GM21529 (cell line): Measurements from ENCODE around the gene RTP1.
"Not testable (repeated sequence)": the region's sequence is repeated elsewhere in the genome, so short reads cannot be mapped to it uniquely, and the experiment has no call there.

Experiments
- ATAC-seq: cut with Tn5 transposase; IDR thresholded peaks from one replicate; pipeline ENCODE4 v1.9.1; 2021; ENCODE audit not compliant: unreplicated experiment

Gene RTP1

DNA sequence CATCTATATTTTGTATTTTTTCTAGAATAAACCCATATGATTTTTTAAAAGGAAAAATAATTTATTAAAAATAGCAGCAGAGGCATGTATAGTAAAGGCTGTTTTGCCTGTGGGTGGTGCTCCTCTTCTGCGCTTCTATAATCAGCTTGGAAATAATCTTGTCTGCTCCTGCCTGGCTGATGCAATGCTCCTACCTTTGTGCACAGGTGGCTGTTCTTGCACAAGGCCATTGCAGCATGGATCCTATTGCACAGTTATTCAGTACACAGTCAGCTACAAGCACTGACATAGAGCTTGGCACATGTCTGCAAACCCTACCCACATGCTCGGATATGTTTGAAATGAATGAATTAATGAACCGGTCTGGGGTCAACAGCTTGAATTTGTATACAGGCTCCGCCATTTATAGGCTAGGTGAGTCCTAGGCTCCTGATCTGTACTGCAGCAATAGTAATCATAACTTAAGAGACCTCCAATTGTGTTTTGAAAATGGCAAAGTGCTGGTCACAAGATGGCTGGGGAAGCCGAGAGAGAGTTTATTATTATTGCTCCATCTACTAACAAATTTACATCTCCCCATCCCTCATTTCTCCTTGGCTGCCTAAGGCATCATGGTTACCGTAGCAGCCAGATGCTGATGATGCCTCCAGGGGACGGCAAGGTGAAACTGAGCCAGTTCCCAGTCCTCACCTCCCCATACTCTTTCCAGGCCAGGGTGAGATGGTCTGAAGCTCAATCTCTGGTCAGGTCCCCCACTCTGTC is 532 bp upstream of the RTP1 start:
- ATAC-seq: no peak

DNA sequence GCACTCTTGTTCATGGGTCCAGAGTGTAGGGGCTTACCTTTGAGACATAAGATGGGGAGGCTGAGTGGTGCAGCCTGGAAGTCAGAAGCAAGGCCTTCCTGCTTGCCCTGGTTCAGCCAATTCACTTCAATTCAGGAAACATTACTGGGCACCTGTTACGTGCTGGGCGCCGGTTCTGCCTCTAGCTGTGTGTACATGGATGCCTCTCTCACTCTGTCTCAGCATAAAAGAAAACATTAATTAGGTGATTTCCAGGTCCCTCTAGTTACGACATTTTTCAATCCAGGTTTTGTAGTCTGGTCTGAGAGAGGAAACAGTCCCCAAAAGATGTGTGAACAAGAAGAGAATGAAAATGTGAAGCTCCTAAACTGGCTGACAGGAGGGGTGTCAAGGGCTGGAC is 1.2 kb downstream of the RTP1 start:
- no peak for ATAC-seq

DNA sequence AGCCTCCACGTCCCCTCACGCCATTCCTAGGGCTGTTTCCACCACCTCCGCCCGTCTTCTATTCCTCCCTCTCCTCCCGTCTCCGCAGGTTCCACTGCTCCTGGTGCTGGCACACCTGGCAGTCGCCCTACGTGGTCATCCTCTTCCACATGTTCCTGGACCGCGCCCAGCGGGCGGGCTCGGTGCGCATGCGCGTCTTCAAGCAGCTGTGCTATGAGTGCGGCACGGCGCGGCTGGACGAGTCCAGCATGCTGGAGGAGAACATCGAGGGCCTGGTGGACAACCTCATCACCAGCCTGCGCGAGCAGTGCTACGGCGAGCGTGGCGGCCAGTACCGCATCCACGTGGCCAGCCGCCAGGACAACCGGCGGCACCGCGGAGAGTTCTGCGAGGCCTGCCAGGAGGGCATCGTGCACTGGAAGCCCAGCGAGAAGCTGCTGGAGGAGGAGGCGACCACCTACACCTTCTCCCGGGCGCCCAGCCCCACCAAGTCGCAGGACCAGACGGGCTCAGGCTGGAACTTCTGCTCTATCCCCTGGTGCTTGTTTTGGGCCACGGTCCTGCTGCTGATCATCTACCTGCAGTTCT is 2.3 kb downstream of the RTP1 start:
- not testable (repeated sequence) for ATAC-seq

DNA sequence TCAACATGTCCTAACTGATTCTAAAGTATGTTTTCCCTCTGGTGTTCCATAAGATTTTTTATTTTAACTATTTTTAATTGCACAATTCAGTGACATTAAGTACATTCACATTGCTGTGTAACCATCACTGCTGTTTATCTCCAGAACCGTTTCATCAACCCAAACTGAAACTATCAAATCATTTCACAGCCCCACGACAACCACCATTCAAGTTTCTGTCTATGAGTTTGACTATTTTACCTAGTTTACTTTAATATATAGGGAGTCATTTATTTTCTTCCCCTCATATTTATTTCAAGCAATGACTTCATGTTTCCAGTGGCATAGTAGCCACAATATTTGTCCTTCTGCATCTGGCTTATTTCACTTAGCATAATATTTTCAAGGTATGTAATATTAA is 8.4 kb downstream of the RTP1 start:
- no peak for ATAC-seq

DNA sequence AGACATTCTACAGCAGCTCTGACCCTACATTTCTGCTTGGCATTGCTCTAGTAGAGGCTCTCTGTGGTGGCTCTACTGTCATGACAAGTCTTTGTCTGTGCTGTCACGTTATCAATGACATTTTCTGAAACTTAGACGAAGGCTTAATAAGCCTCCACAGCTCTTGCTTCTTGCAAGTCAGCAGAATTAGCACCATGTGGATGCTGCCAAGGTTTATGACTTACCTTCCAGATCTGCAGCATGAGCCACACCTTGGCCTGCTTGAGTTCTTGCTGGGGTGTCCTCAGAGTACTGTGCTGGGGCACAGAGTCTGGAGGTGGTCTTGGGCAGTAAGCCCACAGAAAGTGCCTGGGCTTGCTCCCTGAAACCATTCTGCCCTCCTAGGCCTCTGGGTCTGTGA is 9.8 kb downstream of the RTP1 start:
- ATAC-seq: no peak

DNA sequence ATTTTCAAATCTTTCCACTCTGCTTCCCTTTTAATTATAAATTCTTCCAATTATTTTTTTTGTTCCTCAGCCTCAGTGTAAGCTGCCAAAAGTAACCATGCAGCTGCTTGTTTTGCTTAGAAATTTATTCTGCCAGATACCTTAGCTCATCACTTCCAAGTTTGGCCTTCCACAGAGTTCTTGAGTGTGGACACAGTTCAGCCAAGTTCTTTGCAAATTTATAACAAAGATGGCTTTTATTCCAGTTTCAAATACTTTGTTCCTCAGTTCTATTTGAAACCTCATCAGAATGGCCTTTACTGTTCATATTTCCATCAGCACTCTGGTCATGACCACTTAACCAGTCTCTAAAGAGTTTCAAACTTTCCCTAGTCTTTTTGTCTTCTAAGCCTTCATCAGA is 10.3 kb downstream of the RTP1 start:
- no peak for ATAC-seq

DNA sequence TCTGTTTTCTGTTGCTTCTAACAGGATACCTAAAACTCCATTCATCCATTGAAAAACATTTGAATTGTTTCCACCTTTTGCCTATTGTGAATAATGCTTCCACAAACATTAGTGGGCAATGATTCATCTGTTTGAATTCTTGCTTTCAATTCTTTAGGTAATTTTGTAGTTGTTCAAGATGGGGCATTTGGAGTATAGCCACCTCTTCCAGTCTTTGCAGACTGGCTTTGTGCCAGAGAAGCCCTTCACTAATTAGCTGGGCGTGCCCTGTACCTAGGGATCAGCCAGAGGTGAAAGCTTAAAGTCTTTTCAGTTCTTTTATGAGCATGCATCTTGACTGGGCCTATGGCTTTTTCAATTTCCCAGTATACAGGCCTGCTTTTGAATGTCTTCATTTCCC is 10.9 kb downstream of the RTP1 start:
- ATAC-seq: no peak

DNA sequence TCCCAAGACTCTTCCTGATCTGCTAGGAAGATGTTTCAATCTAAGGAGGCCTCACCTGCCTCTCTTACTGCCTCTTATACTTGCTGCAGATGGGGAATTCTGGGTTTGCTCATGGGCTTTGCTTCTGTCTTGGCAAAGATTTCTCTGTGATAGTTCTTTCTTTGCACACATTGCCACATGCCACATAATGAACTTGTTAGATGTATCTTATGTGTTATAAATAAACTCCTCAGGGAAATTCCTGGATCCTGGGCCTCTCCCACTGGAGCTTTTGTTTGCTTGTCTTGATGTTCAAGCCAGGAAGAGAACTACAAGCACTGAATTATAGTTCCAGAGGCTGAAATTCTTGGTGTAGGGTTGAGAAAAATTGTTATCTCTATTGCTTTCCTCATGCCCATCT is 12.2 kb downstream of the RTP1 start:
- no peak for ATAC-seq

DNA sequence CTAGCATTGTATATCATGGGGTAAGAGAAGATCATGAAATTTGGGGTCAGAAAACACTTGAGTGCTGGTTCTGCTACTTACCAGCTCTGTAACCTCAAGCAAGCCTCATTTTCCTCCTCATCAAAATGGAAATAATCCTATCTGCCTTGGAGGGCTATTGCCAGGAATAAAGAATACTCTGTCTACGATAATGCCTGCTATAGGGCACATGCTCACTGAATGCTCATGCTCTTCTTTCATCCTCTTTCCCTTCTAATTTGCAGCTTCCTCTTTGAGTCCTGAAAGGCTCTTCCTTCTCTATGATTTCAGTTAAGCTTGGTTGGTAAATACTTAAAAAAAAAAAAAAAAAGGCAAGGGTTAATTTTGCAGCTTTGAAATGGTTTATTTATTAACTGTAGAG is 12.8 kb downstream of the RTP1 start:
- no peak for ATAC-seq

DNA sequence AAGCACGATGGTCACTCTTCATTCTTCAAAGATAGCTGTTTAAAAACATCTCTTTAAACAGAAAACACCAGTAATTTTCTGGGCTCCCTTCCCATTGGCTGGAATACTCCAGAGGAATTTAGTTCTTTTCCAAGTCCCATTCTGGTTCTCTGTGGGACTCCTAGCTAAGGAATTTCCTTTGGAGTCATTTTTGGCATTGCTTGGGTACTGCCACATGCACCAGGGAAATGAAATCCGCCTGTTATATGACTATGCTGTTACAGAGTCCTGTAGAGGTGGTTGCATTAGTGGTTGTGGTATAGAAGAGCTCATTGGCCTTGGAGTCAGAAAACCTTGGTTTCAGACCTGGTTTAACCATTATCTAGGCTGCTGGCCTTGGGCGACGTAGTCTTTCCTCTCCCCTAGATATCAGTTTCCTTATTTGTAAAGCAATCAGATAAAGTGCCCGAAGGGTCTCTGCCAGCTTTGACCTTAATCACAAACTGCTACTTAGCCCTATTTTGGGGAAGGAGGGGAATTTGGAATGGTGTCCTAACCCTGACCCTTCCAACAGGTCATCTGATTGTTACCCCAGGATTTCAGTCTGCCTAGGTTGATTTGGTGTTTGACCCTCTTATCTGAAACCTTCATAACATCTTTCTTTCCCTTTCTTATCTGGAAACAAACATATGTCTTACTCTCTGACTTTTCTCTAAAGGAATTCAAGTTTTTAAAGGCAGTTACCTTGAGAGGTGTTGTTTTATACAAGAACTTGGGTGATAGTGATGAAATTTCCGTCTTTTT is 13.4 kb downstream of the RTP1 start:
- ATAC-seq: peak; percentile 77

DNA sequence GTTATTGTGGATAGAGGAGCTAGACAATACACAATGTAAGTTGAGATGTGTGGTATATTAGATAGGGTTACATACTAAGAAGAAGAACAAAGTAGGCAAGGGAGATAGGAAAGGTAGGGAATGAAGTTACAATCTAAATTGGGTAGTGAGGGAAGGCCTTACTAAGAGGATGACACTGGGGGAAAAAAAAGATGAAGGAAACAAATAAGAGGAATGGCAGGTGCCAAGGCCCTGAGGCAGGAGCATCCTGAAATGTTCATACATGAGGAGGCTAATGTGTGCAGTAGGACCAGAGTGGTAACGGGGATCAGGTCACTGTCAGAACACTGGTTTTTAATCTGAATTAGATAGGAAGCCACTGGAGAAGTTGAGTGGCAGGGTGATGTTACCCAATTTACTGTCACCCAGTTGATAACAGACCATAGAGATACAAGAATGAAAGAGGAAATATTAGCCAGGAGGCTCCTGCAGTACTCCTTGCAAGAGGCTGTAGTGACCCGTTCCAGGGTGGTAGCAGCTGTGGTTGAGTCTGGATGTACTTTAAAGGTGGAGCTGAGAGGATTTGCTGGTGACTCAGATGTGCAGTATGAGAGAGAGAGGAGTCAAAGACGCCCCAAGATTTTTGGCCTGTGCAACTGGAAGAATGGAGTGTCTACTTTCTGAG is 14.4 kb downstream of the RTP1 start:
- ATAC-seq: no peak

DNA sequence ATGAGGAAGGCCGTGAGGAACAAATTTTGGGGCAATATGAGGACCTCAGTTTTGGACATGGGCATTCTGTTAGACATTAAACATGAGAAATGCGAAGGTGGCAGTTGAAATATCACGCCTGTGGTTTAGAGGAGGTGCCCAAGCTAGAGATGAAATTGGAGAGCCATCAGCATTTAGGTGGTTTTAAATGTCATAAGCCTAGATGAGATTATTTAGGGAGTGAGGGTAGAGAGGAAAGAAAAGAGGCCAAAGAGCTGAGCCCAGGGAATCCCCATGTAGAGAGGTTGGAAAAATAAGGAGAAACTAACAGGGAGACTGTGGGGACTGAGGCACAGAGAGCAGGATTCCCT is 14.9 kb downstream of the RTP1 start:
- ATAC-seq: no peak

DNA sequence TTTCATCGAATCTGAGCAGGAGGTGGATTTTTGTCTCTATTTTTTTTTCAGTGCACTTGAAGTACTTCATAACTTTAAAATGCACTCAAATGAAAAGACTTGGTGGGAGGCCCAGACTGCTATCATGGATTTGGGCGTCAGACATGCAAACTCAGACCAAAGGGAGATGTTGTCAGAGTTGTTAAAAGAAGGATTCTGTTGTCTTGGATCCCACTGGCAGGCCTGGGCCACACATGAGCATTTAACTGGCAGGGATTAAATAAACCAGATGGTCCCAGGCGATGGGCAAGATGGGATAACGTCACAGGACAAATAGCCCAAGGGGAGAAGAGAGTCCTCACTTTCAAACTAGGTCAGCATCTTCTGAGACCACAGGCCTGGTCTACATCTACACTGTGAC is 15.4 kb downstream of the RTP1 start:
- no peak for ATAC-seq

DNA sequence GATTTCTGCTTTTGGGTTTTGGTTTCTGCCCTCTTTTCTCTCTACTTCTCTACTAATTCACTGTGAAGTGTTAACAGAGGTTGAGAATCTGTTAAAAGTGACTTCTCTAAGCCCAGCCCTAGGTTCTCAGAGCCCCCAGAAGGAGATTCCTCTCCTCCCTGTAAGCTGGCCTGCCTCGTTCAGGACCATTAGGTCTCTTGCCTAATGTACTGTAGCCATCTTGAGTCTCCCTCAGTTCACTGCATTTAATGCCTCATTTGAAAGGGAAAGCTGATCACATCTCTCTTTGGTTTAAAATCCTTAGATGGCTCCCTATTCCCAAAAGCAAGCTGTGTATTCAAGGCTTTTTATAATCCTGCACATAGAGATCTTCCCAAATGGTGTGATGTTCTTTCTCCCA is 16.3 kb downstream of the RTP1 start:
- no peak for ATAC-seq

DNA sequence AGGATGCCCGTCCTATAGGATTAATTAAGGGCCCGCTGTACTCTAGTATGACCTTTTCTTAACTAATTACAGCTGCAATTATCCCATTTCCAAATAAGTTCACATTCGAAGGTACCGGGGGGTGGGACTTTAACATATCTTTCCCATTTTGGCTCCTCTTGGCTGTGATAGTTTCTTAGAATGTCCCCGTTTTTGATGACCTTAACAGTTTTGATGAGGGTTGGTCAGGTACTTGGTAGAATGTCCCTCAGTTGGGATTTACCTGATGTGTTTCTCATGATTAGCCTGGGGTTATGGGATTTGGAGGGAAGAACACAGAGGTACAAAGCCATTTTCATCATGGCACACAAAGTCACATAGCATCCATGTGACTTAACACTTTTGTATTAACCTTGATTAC is 18.2 kb downstream of the RTP1 start:
- ATAC-seq: no peak

DNA sequence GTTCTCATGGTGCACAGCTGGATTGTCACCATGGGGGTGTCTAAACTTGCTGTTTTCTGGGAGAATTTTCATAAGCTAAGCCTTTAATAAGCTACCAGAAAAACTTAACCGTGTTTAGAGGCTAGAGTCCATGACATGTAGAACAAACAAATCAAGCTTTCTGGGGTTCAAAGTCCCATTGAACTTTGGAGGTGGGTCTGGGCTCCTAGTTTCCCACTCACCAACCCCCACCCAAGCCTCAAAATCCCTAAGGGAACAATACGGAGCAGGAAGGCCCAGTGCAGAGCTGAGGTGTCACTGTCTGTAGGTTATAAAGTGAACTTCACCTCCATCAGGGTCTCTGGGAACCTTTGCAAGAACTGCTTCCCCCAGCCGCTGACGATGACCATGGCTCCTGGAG is 25.5 kb downstream of the RTP1 start:
- ATAC-seq: no peak

DNA sequence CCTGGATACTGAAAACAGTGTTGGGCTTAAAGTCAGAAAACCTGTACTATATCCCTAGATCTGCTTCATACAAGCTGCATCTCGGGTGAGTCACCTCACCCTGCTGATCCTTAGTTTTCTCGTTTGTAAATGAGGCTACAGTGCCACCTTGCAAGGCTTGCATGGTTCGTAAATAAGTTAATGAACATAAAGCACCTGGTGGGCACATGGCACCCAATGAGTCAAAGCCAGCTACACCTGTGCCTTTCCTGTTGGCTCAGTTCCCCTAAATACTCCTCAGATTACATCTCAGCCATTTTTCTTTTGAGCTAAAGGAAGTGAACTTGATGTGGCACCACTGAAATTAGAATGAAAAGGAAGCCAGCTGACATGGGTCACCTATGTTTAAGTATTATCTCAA is 26.5 kb downstream of the RTP1 start:
- ATAC-seq: no peak

DNA sequence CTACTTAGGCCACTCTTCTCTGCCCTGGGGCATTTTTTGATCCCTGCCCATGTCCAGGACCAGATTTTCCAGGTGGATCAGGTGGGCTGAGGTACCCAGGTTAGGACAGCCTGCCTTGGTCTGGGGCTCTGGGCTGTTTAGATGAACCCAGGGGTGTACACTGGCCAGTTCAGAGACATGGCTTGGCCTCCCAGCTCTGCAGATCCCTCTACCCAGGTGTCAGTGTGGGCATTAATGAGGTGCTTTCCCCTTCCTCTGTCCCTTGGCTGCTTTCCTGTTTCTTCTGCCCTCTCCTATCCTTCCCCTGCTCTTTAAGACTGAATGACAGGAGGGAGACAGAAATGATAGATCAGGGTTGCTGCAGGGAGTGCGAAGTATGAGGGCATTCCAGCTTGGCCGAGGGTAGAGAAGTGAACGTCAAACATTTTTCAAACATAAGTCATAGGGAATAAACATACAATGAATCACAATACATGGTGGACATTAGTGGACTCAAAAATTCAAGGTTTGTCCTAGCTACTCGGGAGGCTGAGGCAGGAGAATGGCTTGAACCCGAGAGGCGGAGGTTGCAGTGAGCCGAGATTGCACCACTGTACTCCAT is 30.5 kb downstream of the RTP1 start:
- no peak for ATAC-seq

DNA sequence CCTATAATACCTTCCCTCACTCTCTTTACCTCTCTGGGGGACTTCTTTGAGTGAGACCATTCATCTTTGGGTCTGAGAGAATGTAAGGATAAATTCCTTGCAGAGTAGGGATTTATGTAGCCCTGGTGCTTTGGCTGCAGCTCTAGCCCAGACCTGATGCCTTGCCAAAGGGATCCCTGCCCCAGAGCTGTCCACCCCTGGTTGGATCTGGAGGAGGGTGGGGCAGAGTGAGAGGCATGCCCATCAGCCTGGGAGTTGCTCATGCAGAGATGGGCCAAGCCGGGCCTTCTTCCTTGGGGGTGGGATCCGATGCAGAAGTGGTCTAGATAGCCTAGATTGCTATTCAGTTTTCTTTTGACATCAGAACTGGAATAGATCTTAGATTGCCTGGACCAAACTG is 31.5 kb downstream of the RTP1 start:
- ATAC-seq: no peak

DNA sequence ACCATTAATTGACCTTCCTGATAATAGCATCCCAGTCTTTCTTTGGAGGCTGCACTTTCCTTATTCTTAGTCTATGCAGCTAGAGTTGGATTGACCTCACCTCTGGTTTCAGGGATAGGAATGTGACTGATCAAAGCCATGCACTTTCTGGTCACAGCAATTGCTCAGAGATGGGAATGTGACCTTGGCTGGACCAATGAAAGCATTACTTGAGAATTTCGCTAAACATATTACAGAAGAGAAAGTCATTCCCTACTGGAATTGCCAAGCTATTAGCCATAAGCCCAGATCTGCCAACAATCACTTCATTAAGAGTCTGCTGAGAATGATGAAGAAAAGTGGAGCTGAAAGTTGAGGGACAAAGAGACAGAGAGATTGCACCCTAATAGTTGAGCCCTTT is 32.7 kb downstream of the RTP1 start:
- ATAC-seq: no peak

DNA sequence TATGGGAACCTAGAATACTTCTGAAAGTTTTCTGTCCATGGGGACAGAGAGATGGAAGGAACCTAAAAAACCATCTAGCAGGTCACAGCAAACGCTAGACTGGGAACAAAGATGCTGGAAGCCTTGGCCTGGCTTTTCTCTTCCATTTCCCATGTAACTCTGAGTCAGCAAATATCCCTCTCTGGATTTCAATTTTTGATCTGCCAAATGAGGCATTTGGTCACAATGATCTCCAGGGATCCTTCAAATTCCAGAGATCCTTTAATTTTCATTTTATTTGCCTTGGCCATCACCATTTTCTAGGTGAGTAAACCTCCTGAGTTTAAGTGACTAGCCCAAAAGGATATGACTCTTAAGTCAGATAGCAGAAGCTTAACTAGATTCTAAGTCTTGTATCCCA is 39.7 kb downstream of the RTP1 start:
- ATAC-seq: no peak

DNA sequence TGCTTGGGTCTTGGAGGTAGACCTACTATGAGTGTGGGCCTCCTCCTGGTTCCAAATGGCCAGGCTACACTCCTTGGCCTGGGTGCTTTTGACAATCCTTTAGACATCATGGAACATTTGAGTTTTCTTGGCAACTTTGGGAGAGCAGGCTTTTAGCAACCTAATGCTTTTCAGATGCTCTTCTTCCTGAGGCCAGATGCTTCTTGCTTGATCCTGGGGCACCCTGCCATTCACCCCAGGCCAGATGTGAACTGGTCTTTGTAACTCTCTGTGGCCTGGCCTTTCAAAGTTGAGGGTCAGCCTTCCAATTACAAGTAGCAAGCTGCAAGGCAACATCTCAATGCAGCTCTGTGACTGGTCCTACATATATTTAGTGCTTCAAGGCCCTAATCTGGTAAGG is 40.5 kb downstream of the RTP1 start:
- ATAC-seq: no peak
